H1 (cell line): Measurements from ENCODE around the gene RITA1. TPM values are rescaled to one million over a fixed set of nuclear protein-coding genes. Genes with fewer than 3 reads are reported as not detected.

Experiments used
- ASH2L ChIP-seq: fragments of 200-600, 300-600 bp; sonication (generic); IDR thresholded peaks from one replicate; pipeline ENCODE4 v1.7.1; 2017; ENCODE audit warnings: low read length
- BACH1 ChIP-seq: IDR thresholded peaks from 2 replicates; pipeline ENCODE4 v1.6.1; 2012; ENCODE audit warnings: low read length, improper control_type of control experiment
- BRCA1 ChIP-seq: IDR thresholded peaks from 2 replicates; pipeline ENCODE4 v1.6.1; 2012; ENCODE audit warnings: low read depth, low read length, improper control_type of control experiment
- CBX5 ChIP-seq: fragments of 300-800, 300-1000 bp; sonication (generic); IDR thresholded peaks from 2 replicates; pipeline ENCODE4 v1.7.1; 2016; ENCODE audit warnings: antibody characterized with exemption, low read length, low read depth
- EGR1 ChIP-seq: IDR thresholded peaks from 2 replicates; pipeline ENCODE4 v1.6.1; 2011; ENCODE audit warnings: low read depth, low read length, borderline replicate concordance
- EP300 ChIP-seq, 2 experiments: IDR thresholded peaks; 1 replicate in 1 of 2; 2 replicates in 1 of 2; pipeline ENCODE4 v1.6.1; 2011 to 2012; ENCODE audit warnings: low read depth in 2 of 2, low read length in 2 of 2, mild to moderate bottlenecking in 2 of 2, borderline replicate concordance in 1 of 2, inconsistent platforms in 1 of 2, moderate library complexity in 1 of 2
- FOSL1 ChIP-seq: IDR thresholded peaks from 2 replicates; pipeline ENCODE4 v1.6.1; 2011; ENCODE audit warnings: mild to moderate bottlenecking, low read depth, low read length, moderate library complexity; ENCODE audit not compliant: insufficient read depth
- GABPA ChIP-seq: IDR thresholded peaks from 2 replicates; pipeline ENCODE4 v1.6.1; 2011; ENCODE audit warnings: mild to moderate bottlenecking, low read length, moderate library complexity, borderline replicate concordance; ENCODE audit not compliant: insufficient read depth
- HDAC6 ChIP-seq: IDR thresholded peaks from one replicate; pipeline ENCODE4 v1.7.1; 2012; ENCODE audit warnings: low read depth, mild to moderate bottlenecking, inconsistent platforms, low read length, moderate library complexity
- JUN ChIP-seq: IDR thresholded peaks from 2 replicates; pipeline ENCODE4 v1.6.1; 2011; ENCODE audit warnings: low read depth, mild to moderate bottlenecking, improper control_type of control experiment, low read length
- JUND ChIP-seq: IDR thresholded peaks from 2 replicates; pipeline ENCODE4 v1.6.1; 2011; ENCODE audit warnings: mild to moderate bottlenecking, improper control_type of control experiment, low read length
- KDM1A ChIP-seq: fragments of 200-600, 300-600 bp; sonication (generic); IDR thresholded peaks from 2 replicates; pipeline ENCODE4 v1.7.1; 2016; ENCODE audit warnings: mild to moderate bottlenecking, low read length, borderline replicate concordance
- MAFK ChIP-seq: IDR thresholded peaks from 2 replicates; pipeline ENCODE4 v1.6.1; 2012; ENCODE audit warnings: low read depth, mild to moderate bottlenecking, improper control_type of control experiment, low read length
- POLR2A ChIP-seq, 2 experiments: IDR thresholded peaks; 1 replicate in 1 of 2; 2 replicates in 1 of 2; pipeline ENCODE4 v1.6.1; 2011; ENCODE audit warnings: low read depth in 2 of 2, low read length in 2 of 2, mild to moderate bottlenecking in 2 of 2; ENCODE audit errors: control extremely low read depth in 1 of 2
- POLR2AphosphoS5 ChIP-seq: IDR thresholded peaks from 2 replicates; pipeline ENCODE4 v1.6.1; 2011; ENCODE audit warnings: low read depth, low read length
- RFX5 ChIP-seq: IDR thresholded peaks from 2 replicates; pipeline ENCODE4 v1.6.1; 2011; ENCODE audit warnings: low read depth, low read length, improper control_type of control experiment, borderline replicate concordance
- SAP30 ChIP-seq: fragments of 300-600 bp; sonication (generic); IDR thresholded peaks from 2 replicates; pipeline ENCODE4 v1.7.1; 2012; ENCODE audit warnings: low read length, moderate library complexity, mild to moderate bottlenecking, inconsistent platforms; ENCODE audit not compliant: insufficient read depth, insufficient replicate concordance
- SIN3A ChIP-seq, 2 experiments: IDR thresholded peaks in 1 of 2; conservative IDR thresholded peaks in 1 of 2; 2 replicates each; pipeline ENCODE4 v1.6.1; 2011 to 2012; ENCODE audit warnings: low read length in 2 of 2, improper control_type of control experiment in 1 of 2, low read depth in 1 of 2, mild to moderate bottlenecking in 1 of 2
- SIX5 ChIP-seq: IDR thresholded peaks from 2 replicates; pipeline ENCODE4 v1.6.1; 2011; ENCODE audit warnings: mild to moderate bottlenecking, low read depth, low read length
- SP1 ChIP-seq: IDR thresholded peaks from 2 replicates; pipeline ENCODE4 v1.6.1; 2011; ENCODE audit warnings: low read depth, low read length
- SRF ChIP-seq: IDR thresholded peaks from 2 replicates; pipeline ENCODE4 v1.6.1; 2011; ENCODE audit warnings: mild to moderate bottlenecking, low read depth, low read length, moderate library complexity
- TEAD4 ChIP-seq: IDR thresholded peaks from 2 replicates; pipeline ENCODE4 v1.6.1; 2012; ENCODE audit warnings: low read depth, low read length, inconsistent platforms, mixed read lengths
- YY1 ChIP-seq: IDR thresholded peaks from 2 replicates; pipeline ENCODE4 v1.6.1; 2011; ENCODE audit warnings: low read depth, mild to moderate bottlenecking, low read length
- polyA plus RNA-seq, 7 experiments: library from polyadenylated mRNA; depleted of rRNA in 3 of 7; stranded (reverse) in 5 of 7; unstranded in 2 of 7; fragments of >200 nt in 5 of 7; fragments of 200-250 nt in 2 of 7; gene quantifications; 1 replicate in 5 of 7; 2 replicates in 1 of 7; 4 replicates in 1 of 7; pipeline versions ENCODE4 v1.2.1 to v1.2.3, GENCODE V29; 2011 to 2013; ENCODE audit warnings: missing spikeins in 2 of 7, mixed read lengths in 2 of 7
- total RNA-seq: library from RNA; stranded (reverse); fragmentation: NEBNext Ultra II Directional; extraction: Animal tissue kit (Norgen Biotek cat#: 25700); gene quantifications from 2 replicates; pipeline ENCODE4 v1.2.1, GENCODE V29; 2021
- TF ChIP-seq, protein P1 (sequence below), 3 experiments: IDR thresholded peaks; 1 replicate in 2 of 3; 2 replicates in 1 of 3; pipeline versions ENCODE4 v1.5.1 to v1.6.1; 2011; ENCODE audit warnings: low read length in 3 of 3, mild to moderate bottlenecking in 3 of 3, inconsistent platforms in 2 of 3, low read depth in 1 of 3, moderate library complexity in 1 of 3; ENCODE audit not compliant: insufficient read depth in 1 of 3; ENCODE audit errors: control extremely low read depth in 1 of 3

Gene RITA1
- total and polyA plus RNA-seq, 2 of the 8 experiments (the other 6 are each of a cell fraction or from before 2014, with no cell fraction given) = 24.1 to 25.8 TPM

DNA sequence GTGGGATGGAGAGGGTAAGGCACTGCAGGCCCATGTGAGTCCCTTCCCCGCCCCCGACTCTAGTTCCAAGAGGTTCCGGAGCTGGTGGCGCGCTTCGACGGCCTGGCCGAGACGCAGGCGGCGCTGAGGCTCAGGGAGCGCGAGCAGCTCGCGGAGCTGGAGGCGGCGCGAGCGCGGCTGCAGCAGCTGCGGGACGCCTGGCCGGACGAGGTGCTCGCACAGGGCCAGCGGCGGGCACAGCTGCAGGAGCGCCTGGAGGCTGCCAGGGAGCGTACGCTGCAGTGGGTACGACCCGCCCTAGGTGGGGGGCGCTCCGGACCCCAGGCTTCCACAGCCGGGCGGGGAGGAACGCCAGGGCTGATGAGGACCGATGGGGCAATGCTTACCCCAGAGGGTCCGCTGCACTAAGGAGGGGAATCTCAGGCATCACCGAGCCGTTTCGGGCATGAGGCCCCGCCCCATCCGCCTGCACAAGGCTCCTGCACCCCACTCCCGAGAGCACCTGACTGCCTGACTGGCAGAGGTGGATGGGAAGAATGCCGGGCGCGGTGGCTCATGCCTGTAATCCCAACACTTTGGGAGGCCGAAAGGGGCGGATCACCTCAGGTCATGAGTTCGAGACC lies 31.1 kb upstream of the RITA1 start (continued):
- TF ChIP-seq, protein P1, sequence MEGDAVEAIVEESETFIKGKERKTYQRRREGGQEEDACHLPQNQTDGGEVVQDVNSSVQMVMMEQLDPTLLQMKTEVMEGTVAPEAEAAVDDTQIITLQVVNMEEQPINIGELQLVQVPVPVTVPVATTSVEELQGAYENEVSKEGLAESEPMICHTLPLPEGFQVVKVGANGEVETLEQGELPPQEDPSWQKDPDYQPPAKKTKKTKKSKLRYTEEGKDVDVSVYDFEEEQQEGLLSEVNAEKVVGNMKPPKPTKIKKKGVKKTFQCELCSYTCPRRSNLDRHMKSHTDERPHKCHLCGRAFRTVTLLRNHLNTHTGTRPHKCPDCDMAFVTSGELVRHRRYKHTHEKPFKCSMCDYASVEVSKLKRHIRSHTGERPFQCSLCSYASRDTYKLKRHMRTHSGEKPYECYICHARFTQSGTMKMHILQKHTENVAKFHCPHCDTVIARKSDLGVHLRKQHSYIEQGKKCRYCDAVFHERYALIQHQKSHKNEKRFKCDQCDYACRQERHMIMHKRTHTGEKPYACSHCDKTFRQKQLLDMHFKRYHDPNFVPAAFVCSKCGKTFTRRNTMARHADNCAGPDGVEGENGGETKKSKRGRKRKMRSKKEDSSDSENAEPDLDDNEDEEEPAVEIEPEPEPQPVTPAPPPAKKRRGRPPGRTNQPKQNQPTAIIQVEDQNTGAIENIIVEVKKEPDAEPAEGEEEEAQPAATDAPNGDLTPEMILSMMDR (IDR thresholded peaks at IDR 0.05; ENCODE audit: control extremely low read depth in 1 of 3, insufficient read depth in 1 of 3, low read depth in 1 of 3, low read length in 3 of 3) = no peak
- TF ChIP-seq POLR2A (IDR thresholded peaks at IDR 0.05; ENCODE audit: control extremely low read depth in 1 of 2, low read depth in 2 of 2, low read length in 2 of 2) (0 out of 3 replicates have a peak, but pooled peaks of 1 of the 2 experiments have one; percentile 13), RFX5 (no peak), SP1 (no peak), BRCA1 (no peak), GABPA (peak; percentile 63; the same call in 1 of the 2 replicates), SAP30 (no peak), TEAD4 (no peak), KDM1A (no peak), ASH2L (peak; percentile 73), POLR2AphosphoS5 (no peak), EGR1 (no peak), SRF (no peak), YY1 (no peak), BACH1 (no peak), EP300 (IDR thresholded peaks at IDR 0.05; ENCODE audit: borderline replicate concordance in 1 of 2, low read depth in 2 of 2, low read length in 2 of 2) (no peak), HDAC6 (no peak), JUND (no peak), CBX5 (no peak), MAFK (no peak), JUN (no peak), SIX5 (no peak), FOSL1 (no peak), SIN3A (conservative IDR thresholded peaks at IDR 0.05 in 1 of 2, IDR thresholded peaks at IDR 0.05 in 1 of 2; ENCODE audit: low read depth in 1 of 2, low read length in 2 of 2) (0 out of 4 replicates have a peak, but pooled peaks of 1 of the 2 experiments have one; percentile 43)
